BE2C (cell line): ENCODE results near the gene C3AR1.

Experiments
- DNase-seq: peaks from one replicate; pipeline ENCODE4 v3.0.0-alpha.2; 2020
- H3K27me3 ChIP-seq: fragments of 250-450 bp; sonication (Bioruptor Pico); 2 replicates; pipeline ENCODE4 v1.5.1; 2020; ENCODE audit warnings: mild to moderate bottlenecking
- H3K36me3 ChIP-seq: fragments of 250-450 bp; sonication (Bioruptor Pico); 2 replicates; pipeline ENCODE4 v1.5.1; 2020; ENCODE audit warnings: mild to moderate bottlenecking
- H3K4me1 ChIP-seq: fragments of 250-450 bp; sonication (Bioruptor Pico); 2 replicates; pipeline ENCODE4 v1.5.1; 2020
- H3K4me3 ChIP-seq: 2 replicates; pipeline ENCODE4 v1.5.1; 2011; ENCODE audit warnings: low read depth, low read length
- H3K9me3 ChIP-seq: fragments of 250-450 bp; sonication (Bioruptor Pico); 2 replicates; pipeline ENCODE4 v1.5.1; 2020
- TF ChIP-seq, protein P1 (sequence below): IDR thresholded peaks from 2 replicates; pipeline ENCODE4 v1.5.1; 2012; ENCODE audit warnings: mild to moderate bottlenecking, low read depth, low read length

The C3AR1 gene

DNA sequence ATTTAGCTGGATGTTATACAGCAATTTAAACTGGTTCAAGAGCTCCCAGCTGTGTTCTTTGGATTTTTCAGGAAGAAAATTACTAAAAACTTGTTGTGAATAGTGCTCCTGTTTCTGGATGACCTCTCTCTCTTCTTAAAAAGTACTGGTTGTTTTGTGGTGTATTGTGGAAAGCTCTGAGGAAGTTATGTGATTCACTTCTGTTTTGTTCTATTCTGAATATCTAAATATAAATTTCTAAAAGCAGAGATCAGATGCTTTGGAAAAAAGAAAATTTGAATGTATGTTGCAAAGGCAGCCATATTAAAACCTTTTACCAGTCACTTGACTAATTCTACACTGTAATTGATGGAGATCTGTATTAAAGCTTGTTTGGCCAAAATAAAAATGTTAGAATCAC lies 3.4 kb upstream of the C3AR1 start:
- H3K9me3 ChIP-seq = no peaks in the 10 kb centered on the region
- no peaks in the 10 kb centered on the region for H3K36me3 ChIP-seq
- no peak overlapping the region for H3K4me3 ChIP-seq
- no peaks in the 10 kb centered on the region for H3K4me1 ChIP-seq
- DNase-seq = no peak
- no peaks in the 10 kb centered on the region for H3K27me3 ChIP-seq
- TF ChIP-seq, protein P1, sequence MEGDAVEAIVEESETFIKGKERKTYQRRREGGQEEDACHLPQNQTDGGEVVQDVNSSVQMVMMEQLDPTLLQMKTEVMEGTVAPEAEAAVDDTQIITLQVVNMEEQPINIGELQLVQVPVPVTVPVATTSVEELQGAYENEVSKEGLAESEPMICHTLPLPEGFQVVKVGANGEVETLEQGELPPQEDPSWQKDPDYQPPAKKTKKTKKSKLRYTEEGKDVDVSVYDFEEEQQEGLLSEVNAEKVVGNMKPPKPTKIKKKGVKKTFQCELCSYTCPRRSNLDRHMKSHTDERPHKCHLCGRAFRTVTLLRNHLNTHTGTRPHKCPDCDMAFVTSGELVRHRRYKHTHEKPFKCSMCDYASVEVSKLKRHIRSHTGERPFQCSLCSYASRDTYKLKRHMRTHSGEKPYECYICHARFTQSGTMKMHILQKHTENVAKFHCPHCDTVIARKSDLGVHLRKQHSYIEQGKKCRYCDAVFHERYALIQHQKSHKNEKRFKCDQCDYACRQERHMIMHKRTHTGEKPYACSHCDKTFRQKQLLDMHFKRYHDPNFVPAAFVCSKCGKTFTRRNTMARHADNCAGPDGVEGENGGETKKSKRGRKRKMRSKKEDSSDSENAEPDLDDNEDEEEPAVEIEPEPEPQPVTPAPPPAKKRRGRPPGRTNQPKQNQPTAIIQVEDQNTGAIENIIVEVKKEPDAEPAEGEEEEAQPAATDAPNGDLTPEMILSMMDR = no peak

DNA sequence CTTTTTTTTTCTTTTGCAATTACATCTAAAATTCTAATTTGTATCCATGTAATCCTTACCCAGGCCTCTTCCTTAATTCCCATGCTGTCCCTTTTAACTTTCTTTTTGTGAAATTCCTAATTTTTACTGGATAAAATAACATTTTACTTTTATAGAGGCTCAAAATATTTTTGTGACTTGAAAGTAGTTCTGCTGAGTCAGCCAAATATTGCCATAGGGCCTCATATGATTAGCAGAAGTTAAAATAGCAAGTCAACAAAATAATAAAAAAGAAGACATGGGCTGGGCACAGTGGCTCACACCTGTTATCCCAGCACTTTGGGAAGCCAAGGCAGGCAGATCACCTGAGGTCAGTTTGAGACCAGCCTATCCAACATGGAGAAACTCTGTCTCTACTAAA lies 2.0 kb downstream of the C3AR1 start:
- Histone ChIP-seq H3K4me1 (no peaks in the 10 kb centered on the region), H3K4me3 (no peak overlapping the region), H3K9me3 (no peaks in the 10 kb centered on the region), H3K27me3 (no peaks in the 10 kb centered on the region), H3K36me3 (no peaks in the 10 kb centered on the region)
- TF ChIP-seq, protein P1 = no peak
- no peak for DNase-seq

- Histone ChIP-seq H3K4me3 (no peak overlapping the region), H3K27me3 (no peaks in the 10 kb centered on the region), H3K9me3 (no peaks in the 10 kb centered on the region), H3K36me3 (no peaks in the 10 kb centered on the region), H3K4me1 (no peaks in the 10 kb centered on the region)
- no peak for DNase-seq
- TF ChIP-seq, protein P1 = no peak
These were observed 7.7 kb downstream of the C3AR1 start for GRCh38 chr12:8058506-8058905.

GRCh38 chr12:8057839-8058238 lies 8.3 kb downstream of the C3AR1 start:
- TF ChIP-seq, protein P1 = no peak
- no peaks in the 10 kb centered on the region for H3K27me3 ChIP-seq
- DNase-seq = no peak
- no peak overlapping the region for H3K4me3 ChIP-seq
- H3K36me3 ChIP-seq = no peaks in the 10 kb centered on the region
- H3K9me3 ChIP-seq = no peaks in the 10 kb centered on the region
- H3K4me1 ChIP-seq = no peaks in the 10 kb centered on the region

- no peaks in the 10 kb centered on the region for H3K9me3 ChIP-seq
- no peak overlapping the region for H3K4me3 ChIP-seq
- H3K4me1 ChIP-seq = no peaks in the 10 kb centered on the region
- DNase-seq = no peak
- H3K27me3 ChIP-seq = no peaks in the 10 kb centered on the region
- TF ChIP-seq, protein P1 = no peak
- no peaks in the 10 kb centered on the region for H3K36me3 ChIP-seq
These were observed 8.9 kb downstream of the C3AR1 start for GRCh38 chr12:8057306-8057705.

GRCh38 chr12:8054816-8055215 lies 11.3 kb downstream of the C3AR1 start:
- peaks cover 3% of the 10 kb centered on the region for H3K36me3 ChIP-seq
- no peaks in the 10 kb centered on the region for H3K27me3 ChIP-seq
- TF ChIP-seq, protein P1 = no peak
- no peaks in the 10 kb centered on the region for H3K9me3 ChIP-seq
- no peak overlapping the region for H3K4me3 ChIP-seq
- no peaks in the 10 kb centered on the region for H3K4me1 ChIP-seq
- DNase-seq = no peak
